H1 (cell line): ENCODE measurements around the gene SLC8A3. TPM values are rescaled to one million over a fixed set of nuclear protein-coding genes. Genes with fewer than 3 reads are reported as not detected.

ENCODE experiments used
- CBX5 ChIP-seq: fragments of 300-800, 300-1000 bp; sonication (generic); IDR thresholded peaks from 2 replicates; pipeline ENCODE4 v1.7.1; 2016; ENCODE audit warnings: antibody characterized with exemption, low read length, low read depth
- MAX ChIP-seq: IDR thresholded peaks from 2 replicates; pipeline ENCODE4 v1.6.1; 2012; ENCODE audit warnings: inconsistent platforms
- PHF8 ChIP-seq: fragments of 200-600 bp; sonication (generic); conservative IDR thresholded peaks from 2 replicates; pipeline ENCODE4 v1.7.1; 2012; ENCODE audit warnings: low read depth, mild to moderate bottlenecking, inconsistent platforms, low read length, moderate library complexity
- SP4 ChIP-seq: IDR thresholded peaks from 2 replicates; pipeline ENCODE4 v1.6.1; 2012; ENCODE audit warnings: low read length, inconsistent platforms
- polyA plus RNA-seq, 7 experiments: library from polyadenylated mRNA; depleted of rRNA in 3 of 7; stranded (reverse) in 5 of 7; unstranded in 2 of 7; fragments of >200 nt in 5 of 7; fragments of 200-250 nt in 2 of 7; gene quantifications; 1 replicate in 5 of 7; 2 replicates in 1 of 7; 4 replicates in 1 of 7; pipeline versions ENCODE4 v1.2.1 to v1.2.3, GENCODE V29; 2011 to 2013; ENCODE audit warnings: missing spikeins in 2 of 7, mixed read lengths in 2 of 7
- total RNA-seq: library from RNA; stranded (reverse); fragmentation: NEBNext Ultra II Directional; extraction: Animal tissue kit (Norgen Biotek cat#: 25700); gene quantifications from 2 replicates; pipeline ENCODE4 v1.2.1, GENCODE V29; 2021

The SLC8A3 gene
- total and polyA plus RNA-seq, 2 of the 8 experiments (the other 6 are each of a cell fraction or from before 2014, with no cell fraction given) = 0.38 to 1.1 TPM

DNA sequence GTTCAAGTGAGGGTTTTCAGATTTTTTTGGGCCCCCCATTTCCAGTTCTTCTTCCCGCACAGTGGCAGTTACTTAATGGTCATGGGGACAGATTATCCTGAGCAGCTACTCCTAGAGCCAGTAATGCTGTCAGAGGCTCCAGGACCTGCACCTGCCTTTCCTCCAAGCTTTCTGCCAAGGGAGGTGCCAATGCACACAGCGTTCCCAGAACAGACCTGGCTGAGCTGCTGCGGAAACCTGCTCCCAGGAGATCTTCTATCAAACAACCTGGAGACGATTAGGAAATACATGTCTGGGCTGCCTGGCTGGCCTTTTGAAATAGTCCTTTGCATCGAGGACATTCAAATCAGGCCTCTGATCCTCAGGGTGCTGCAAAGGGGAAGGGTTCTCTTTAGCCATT lies 120.9 kb downstream of the SLC8A3 start (continued):
- no peak for TF ChIP-seq SP4
- TF ChIP-seq MAX = no peak
- no peak for TF ChIP-seq CBX5
- TF ChIP-seq PHF8 = no peak
